Thymus (tissue), 11 donors: ENCODE data around the gene CCSER1. TPM values are rescaled to one million over a fixed set of nuclear protein-coding genes. Genes with fewer than 3 reads are reported as not detected.
"Not testable (repeated sequence)": the region's sequence is repeated elsewhere in the genome, so short reads cannot be mapped to it uniquely, and the experiment has no call there.

ENCODE experiments used
- DNase-seq, 9 donors: peaks; one replicate each; pipeline ENCODE4 v3.0.0-alpha.2; 2013; ENCODE audit warnings: low spot score in 9 of 9, low read depth in 6 of 9, missing footprints in 1 of 9
- H3K27ac ChIP-seq, 2 donors: one replicate each; pipeline ENCODE4 v1.5.1; 2013; ENCODE audit warnings: control low read depth in 1 of 2, low read depth in 1 of 2, low read length in 1 of 2, mild to moderate bottlenecking in 1 of 2, moderate library complexity in 1 of 2
- H3K27me3 ChIP-seq, 2 donors: one replicate each; pipeline ENCODE4 v1.5.1; 2013; ENCODE audit warnings: low read length in 1 of 2; ENCODE audit not compliant: control insufficient read depth in 2 of 2, insufficient read depth in 1 of 2
- H3K36me3 ChIP-seq, 2 donors: one replicate each; pipeline ENCODE4 v1.5.1; 2013; ENCODE audit warnings: low read length in 1 of 2, mild to moderate bottlenecking in 1 of 2, moderate library complexity in 1 of 2; ENCODE audit not compliant: control insufficient read depth in 2 of 2, insufficient read depth in 2 of 2
- H3K4me1 ChIP-seq, 2 donors: one replicate each; pipeline ENCODE4 v1.5.1; 2013; ENCODE audit warnings: low read length in 2 of 2; ENCODE audit not compliant: control insufficient read depth in 2 of 2, insufficient read depth in 2 of 2
- H3K4me3 ChIP-seq, 2 donors: one replicate each; pipeline ENCODE4 v1.5.1; 2013; ENCODE audit warnings: low read length in 2 of 2, control low read depth in 1 of 2, mild to moderate bottlenecking in 1 of 2
- H3K9me3 ChIP-seq, 2 donors: one replicate each; pipeline ENCODE4 v1.5.1; 2013; ENCODE audit warnings: low read length in 1 of 2, mild to moderate bottlenecking in 1 of 2; ENCODE audit not compliant: control insufficient read depth in 2 of 2, insufficient read depth in 1 of 2
- WGBS: extraction: QIAGEN DNeasy Blood & Tissue Kit; methylation state at CpG from one replicate; pipeline ENCODE4 v1.1.7; 2013; 5-methylcytosine and 5-hydroxymethylcytosine counted together
- polyA plus RNA-seq: library from polyadenylated mRNA; stranded (reverse); fragments of 200-250 nt; gene quantifications from one replicate; pipeline ENCODE4 v1.2.3, GENCODE V29; 2013
- total RNA-seq: library from RNA; stranded (reverse); fragments of 120-200 nt; gene quantifications from one replicate; pipeline ENCODE4 v1.2.4, GENCODE V29; 2013
- donor health status: healthy.

Gene CCSER1
- total and polyA plus RNA-seq, 2 donors, result 2.0 to 8.7 TPM

GRCh38 chr4:91233164-91233563, 1106.0 kb downstream of the CCSER1 start:
- 79% methylated on average over 2 of the region's 2 CpGs for WGBS
- H3K27ac ChIP-seq, result no peak overlapping the region
- H3K9me3 ChIP-seq, result peaks cover 0 to 2% of the 10 kb centered on the region in 2 donors
- DNase-seq, result no peak
- no peak overlapping the region for H3K4me3 ChIP-seq
- no peaks in the 10 kb centered on the region for H3K27me3 ChIP-seq
- H3K36me3 ChIP-seq, result no peaks in the 10 kb centered on the region
- H3K4me1 ChIP-seq, result no peaks in the 10 kb centered on the region

DNA sequence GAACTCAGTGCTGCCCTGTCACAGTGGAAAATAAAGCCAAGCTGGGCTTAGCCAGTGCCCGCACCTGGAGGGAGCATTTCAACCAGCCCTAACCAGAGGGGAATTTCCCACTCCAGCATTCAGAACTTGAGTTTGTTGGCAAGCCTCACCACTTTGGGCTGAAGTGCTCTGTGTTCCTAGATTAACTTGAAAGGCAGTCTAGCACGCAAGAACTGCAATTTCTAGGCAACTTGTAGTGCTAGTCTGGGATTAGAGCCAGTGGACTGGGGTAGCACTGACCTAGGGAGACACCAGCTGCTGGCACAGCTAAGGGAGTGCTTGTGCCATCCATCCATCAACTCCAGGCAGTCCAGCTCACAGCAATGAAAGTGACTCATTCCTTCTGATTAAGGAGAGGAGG, 1115.9 kb downstream of the CCSER1 start:
- Histone ChIP-seq H3K4me1 (no peaks in the 10 kb centered on the region), H3K27me3 (no peaks in the 10 kb centered on the region), H3K4me3 (no peak overlapping the region), H3K9me3 (peaks cover 1 to 4% of the 10 kb centered on the region in 2 donors), H3K27ac (no peak overlapping the region), H3K36me3 (no peaks in the 10 kb centered on the region)
- no peak for DNase-seq
- WGBS, result 85% methylated on average over 2 of the region's 2 CpGs

DNA sequence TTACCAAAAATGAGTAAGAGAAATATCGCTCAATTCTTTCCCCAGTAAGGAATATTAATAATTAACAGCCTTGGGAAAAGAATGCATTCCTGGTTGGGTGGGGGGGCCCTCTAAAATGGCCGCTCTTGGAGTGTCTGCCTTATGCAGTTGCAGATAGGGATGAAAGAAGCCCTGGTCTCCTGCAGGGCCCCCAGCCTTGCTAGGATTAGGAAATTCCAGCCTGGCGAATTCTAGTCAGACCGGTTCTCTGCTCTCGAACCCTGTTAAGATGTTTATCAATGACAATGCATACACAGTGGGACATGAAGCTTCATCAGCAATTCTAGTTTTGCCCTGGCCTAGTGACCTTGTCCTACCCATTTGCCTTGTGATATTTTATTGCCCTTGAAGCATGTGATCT, 1128.8 kb downstream of the CCSER1 start:
- WGBS, result 94% methylated on average over 5 of the region's 5 CpGs
- Histone ChIP-seq H3K4me1 (no peaks in the 10 kb centered on the region), H3K27ac (no peak overlapping the region), H3K36me3 (no peaks in the 10 kb centered on the region), H3K9me3 (no peaks in the 10 kb centered on the region), H3K4me3 (no peak overlapping the region), H3K27me3 (no peaks in the 10 kb centered on the region)
- DNase-seq, result no peak

GRCh38 chr4:91256751-91257150, 1129.6 kb downstream of the CCSER1 start:
- DNase-seq, result no peak
- 94% methylated on average over 1 of the region's 1 CpG for WGBS
- Histone ChIP-seq H3K4me1 (no peaks in the 10 kb centered on the region), H3K4me3 (no peak overlapping the region), H3K27ac (no peak overlapping the region), H3K36me3 (no peaks in the 10 kb centered on the region), H3K9me3 (no peaks in the 10 kb centered on the region), H3K27me3 (no peaks in the 10 kb centered on the region)

- WGBS, result over 99% methylated on average over 2 of the region's 2 CpGs
- DNase-seq, result no peak
- H3K36me3 ChIP-seq, result no peaks in the 10 kb centered on the region
- no peaks in the 10 kb centered on the region for H3K4me1 ChIP-seq
- H3K27me3 ChIP-seq, result no peaks in the 10 kb centered on the region
- H3K4me3 ChIP-seq, result no peak overlapping the region
- H3K27ac ChIP-seq, result no peak overlapping the region
- H3K9me3 ChIP-seq, result no peaks in the 10 kb centered on the region
Measured at GRCh38 chr4:91257721-91258120, 1130.5 kb downstream of the CCSER1 start.

DNA sequence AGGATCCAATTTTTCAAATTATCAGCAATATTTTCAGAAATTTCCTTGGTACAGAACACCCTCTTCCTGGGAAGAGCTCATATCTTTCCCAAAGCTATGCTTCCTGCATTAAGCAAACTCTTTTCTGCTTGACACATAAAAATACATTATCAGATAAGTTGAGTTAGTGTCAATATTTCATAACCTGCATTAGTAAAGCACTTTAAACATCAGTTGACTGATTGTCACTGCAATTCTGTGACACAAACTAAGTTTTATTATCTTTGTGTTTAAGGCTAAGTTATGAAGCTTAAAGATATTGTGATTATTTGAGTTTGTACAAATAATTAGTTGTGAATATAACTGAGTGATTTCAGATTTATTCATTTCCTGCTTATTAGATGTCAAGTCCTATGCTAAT, 1131.1 kb downstream of the CCSER1 start:
- H3K4me1 ChIP-seq, result no peaks in the 10 kb centered on the region
- no peaks in the 10 kb centered on the region for H3K27me3 ChIP-seq
- no peak for DNase-seq
- no peak overlapping the region for H3K4me3 ChIP-seq
- no peak overlapping the region for H3K27ac ChIP-seq
- H3K36me3 ChIP-seq, result no peaks in the 10 kb centered on the region
- H3K9me3 ChIP-seq, result no peaks in the 10 kb centered on the region

GRCh38 chr4:91267543-91267942, 1140.3 kb downstream of the CCSER1 start:
- H3K9me3 ChIP-seq, result no peaks in the 10 kb centered on the region
- no peak overlapping the region for H3K4me3 ChIP-seq
- H3K27me3 ChIP-seq, result no peaks in the 10 kb centered on the region
- no peaks in the 10 kb centered on the region for H3K36me3 ChIP-seq
- H3K27ac ChIP-seq, result no peak overlapping the region
- no peak for DNase-seq
- H3K4me1 ChIP-seq, result no peaks in the 10 kb centered on the region

GRCh38 chr4:91268481-91268880, 1141.3 kb downstream of the CCSER1 start:
- H3K9me3 ChIP-seq, H3K36me3 ChIP-seq, DNase-seq, H3K27me3 ChIP-seq, H3K4me3 ChIP-seq, H3K4me1 ChIP-seq, H3K27ac ChIP-seq: not testable (repeated sequence)
- WGBS, result 95% methylated on average over 4 of the region's 4 CpGs

DNA sequence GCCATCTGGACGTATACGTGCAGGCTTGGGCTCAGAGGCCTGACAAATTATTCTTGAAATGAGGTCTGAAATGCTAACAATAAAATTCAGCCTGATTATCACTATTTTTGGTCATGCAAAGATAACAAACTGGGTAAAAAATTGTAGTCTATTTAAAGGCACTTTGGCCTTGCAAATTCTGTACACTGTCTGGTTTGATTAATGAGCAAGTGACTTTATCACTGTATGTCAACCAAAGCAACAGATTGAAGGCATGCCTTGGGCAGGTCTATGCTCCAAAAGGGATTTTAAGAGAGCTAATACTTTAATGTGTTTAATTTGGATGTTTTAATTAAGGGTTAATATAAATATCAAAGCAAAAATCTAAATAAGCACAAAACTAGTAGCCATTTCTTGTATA, 1141.7 kb downstream of the CCSER1 start:
- Histone ChIP-seq H3K4me3 (no peak overlapping the region), H3K27ac (no peak overlapping the region), H3K36me3 (no peaks in the 10 kb centered on the region), H3K27me3 (no peaks in the 10 kb centered on the region), H3K9me3 (no peaks in the 10 kb centered on the region), H3K4me1 (no peaks in the 10 kb centered on the region)
- WGBS, result 93% methylated on average over 2 of the region's 2 CpGs
- no peak for DNase-seq

DNA sequence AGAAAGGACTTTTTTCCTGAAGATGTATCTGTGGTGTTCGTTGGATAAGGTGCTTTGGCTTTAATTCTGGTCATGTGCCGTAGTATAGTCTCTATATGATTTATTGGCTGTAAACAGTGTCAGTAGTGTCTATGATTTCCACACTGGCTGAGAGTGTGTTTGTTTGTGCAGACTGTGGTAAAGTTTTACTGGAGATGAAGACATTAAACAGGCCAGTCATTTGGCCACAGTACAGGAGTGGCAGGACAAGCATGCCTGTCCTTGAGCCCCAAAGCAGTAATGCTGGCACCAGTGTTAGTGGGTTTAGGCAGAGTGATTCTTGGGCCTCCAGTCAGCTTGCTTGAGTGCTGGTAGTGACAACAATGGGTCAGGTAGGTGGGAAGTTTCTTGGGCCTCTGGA, 1152.7 kb downstream of the CCSER1 start:
- H3K4me1 ChIP-seq, result no peaks in the 10 kb centered on the region
- no peak overlapping the region for H3K27ac ChIP-seq
- H3K36me3 ChIP-seq, result no peaks in the 10 kb centered on the region
- H3K27me3 ChIP-seq, result no peaks in the 10 kb centered on the region
- H3K9me3 ChIP-seq, result peaks cover 0 to 9% of the 10 kb centered on the region in 2 donors
- H3K4me3 ChIP-seq, result no peak overlapping the region
- no peak for DNase-seq
- WGBS, result 79% methylated on average over 2 of the region's 2 CpGs
